GM12891 (cell line): ENCODE results near the gene LGALS4.
A peak's percentile ranks its signal among the peaks of the same experiment; 100 is the strongest.
"Not testable (repeated sequence)": the region's sequence is repeated elsewhere in the genome, so short reads cannot be mapped to it uniquely, and the experiment has no call there.

Source experiments
- DNase-seq: peaks from one replicate; pipeline ENCODE4 v3.0.0; 2011; ENCODE audit warnings: low spot score; ENCODE audit not compliant: insufficient read length
- FAIRE-seq: peaks from 2 replicates; lab custom pipeline; 2011; peaks lifted over from hg19 to GRCh38; lab: Jason Lieb, UNC
- PAX5 ChIP-seq: IDR thresholded peaks from 2 replicates; pipeline ENCODE4 v1.6.1; 2011; ENCODE audit warnings: low read length, moderate library complexity, mild to moderate bottlenecking; ENCODE audit not compliant: insufficient read depth, severe bottlenecking
- POLR2A ChIP-seq: IDR thresholded peaks from 2 replicates; pipeline ENCODE4 v1.6.1; 2011; ENCODE audit warnings: low read depth, low read length, control low read depth
- POLR2AphosphoS5 ChIP-seq: IDR thresholded peaks from 2 replicates; pipeline ENCODE4 v1.6.1; 2011; ENCODE audit warnings: low read depth, low read length, control low read depth
- POU2F2 ChIP-seq: IDR thresholded peaks from 2 replicates; pipeline ENCODE4 v1.6.1; 2011; ENCODE audit warnings: low read depth, mild to moderate bottlenecking, control low read depth, low read length, moderate library complexity
- SPI1 ChIP-seq: IDR thresholded peaks from 2 replicates; pipeline ENCODE4 v1.6.1; 2011; ENCODE audit warnings: low read depth, low read length, control low read depth
- TAF1 ChIP-seq: IDR thresholded peaks from 2 replicates; pipeline ENCODE4 v1.6.1; 2011; ENCODE audit warnings: low read depth, low read length, control low read depth

Gene LGALS4

DNA sequence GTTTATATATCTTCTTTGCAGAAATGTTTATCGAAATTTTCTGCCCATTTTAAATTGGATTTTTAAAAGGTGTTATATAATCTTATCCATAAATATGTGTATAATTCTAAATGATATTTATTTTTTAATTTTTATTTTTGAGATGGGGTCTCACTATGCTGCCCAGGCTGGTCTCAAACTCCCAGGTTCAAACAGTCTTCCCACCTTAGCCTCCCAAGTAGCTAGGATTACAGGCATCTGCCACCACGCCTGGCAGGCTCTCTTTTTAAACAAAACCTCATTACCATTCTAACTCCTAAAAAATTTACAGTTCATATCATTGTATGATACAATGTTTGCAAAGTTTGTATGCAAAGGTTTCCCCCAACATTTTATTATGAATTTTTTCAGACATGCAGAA, 16.6 kb downstream of the LGALS4 start:
- TF ChIP-seq PAX5 (no peak), POLR2AphosphoS5 (no peak)
- DNase-seq (no peak), FAIRE-seq (no peak)

DNA sequence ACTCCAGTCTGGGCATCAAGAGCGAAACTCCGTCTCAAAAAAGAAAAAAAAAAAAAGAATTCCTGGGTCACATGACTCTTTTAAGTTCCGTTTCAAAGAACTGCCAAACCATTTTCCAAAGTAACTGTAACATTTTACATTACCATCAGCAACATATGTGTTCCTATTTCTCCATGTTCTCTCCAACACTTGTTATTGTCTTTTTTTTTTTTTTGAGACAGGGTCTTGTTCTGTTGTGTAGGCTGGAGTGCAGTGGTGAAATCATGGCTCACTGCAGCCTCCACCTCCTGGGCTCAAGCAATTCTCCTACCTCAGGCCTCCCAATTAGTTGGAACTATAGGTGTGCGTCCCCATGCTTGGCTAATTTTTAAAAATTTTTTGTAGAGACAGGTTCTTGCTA, 17.2 kb downstream of the LGALS4 start:
- TF ChIP-seq POLR2AphosphoS5 (no peak), PAX5 (no peak), TAF1 (no peak), POU2F2 (no peak), SPI1 (no peak), POLR2A (no peak)
- no peak for DNase-seq
- no peak for FAIRE-seq

DNA sequence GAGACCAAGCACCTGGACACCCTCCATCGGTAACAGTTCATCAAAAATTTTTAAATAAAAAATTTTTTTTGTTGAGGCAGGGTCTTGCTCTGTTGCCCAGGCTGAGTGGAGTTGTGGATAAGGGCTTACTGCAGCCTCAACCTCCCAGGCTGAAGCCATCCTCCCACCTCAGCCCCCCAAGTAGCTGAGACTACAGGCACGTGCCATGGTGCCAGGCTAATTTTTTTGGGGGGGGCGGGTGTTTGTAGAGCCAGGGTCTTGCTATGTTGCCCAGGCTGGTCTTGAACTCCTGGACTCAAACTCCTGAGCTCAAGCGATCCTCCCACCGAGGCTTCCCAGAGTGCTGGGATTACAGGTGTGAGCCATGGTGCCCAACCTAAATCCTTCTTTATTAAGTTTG, 19.1 kb downstream of the LGALS4 start:
- TF ChIP-seq TAF1 (no peak), POU2F2 (no peak), POLR2AphosphoS5 (no peak), PAX5 (no peak), POLR2A (no peak), SPI1 (no peak)
- FAIRE-seq (no peak), DNase-seq (no peak)

GRCh38 chr19:38793177-38793576, 19.6 kb downstream of the LGALS4 start:
- FAIRE-seq, result peak; percentile 9
- no peak for TF ChIP-seq TAF1
- no peak for TF ChIP-seq POLR2AphosphoS5
- no peak for TF ChIP-seq PAX5
- no peak for TF ChIP-seq POLR2A
- no peak for DNase-seq

DNA sequence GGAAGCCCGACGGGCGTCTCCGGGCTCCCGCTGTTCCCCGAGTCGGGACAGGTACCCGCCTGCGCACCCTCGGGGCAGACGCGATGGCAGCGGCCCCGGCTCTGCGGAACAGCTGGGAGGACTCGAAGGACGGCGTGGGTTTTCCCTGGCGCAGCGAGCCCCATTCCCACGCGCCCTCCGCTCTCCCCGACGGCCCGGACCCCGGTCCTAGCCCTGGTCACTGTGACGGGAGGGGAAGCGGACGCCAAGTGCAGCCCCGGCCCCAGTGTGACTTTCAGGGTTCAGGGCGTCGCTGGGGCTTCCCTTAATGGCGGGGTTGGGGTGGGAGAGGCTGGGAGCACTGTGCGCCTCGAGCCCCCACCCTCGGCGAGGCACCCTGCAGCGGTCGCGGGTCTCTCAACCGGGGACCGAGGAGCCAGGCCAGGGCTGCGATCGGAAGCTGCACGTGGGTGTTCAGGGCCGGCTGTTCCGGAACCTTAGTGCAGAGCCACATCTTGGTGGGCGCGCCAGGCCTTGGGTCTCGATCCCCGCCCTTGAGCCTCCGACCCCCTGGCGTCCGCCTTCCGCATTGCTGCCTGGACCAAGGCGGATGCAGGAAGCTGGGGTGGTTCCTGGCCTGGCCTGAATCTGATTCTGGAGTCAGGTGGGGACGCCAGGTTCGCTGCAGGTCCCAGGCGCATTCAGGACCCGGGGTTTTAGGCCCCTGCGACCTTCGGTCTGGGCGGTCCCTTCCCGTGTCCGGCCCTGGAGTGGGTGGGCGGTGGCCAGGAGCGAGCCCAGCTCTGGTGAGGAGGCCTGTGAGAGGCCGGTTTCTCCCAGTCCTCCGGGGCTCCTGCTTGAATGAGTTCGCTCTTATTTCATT, 20.3 kb downstream of the LGALS4 start:
- no peak for DNase-seq
- TF ChIP-seq POU2F2 (no peak), TAF1 (no peak), POLR2AphosphoS5 (no peak), PAX5 (no peak), POLR2A (no peak), SPI1 (no peak)
- peak; percentile 85 for FAIRE-seq

- peak; percentile 100 for FAIRE-seq
- DNase-seq, result not testable (repeated sequence)
These were observed 21.2 kb downstream of the LGALS4 start for GRCh38 chr19:38791451-38792064.

- FAIRE-seq, DNase-seq: not testable (repeated sequence)
These were observed 22.0 kb downstream of the LGALS4 start for GRCh38 chr19:38790507-38791403.

DNA sequence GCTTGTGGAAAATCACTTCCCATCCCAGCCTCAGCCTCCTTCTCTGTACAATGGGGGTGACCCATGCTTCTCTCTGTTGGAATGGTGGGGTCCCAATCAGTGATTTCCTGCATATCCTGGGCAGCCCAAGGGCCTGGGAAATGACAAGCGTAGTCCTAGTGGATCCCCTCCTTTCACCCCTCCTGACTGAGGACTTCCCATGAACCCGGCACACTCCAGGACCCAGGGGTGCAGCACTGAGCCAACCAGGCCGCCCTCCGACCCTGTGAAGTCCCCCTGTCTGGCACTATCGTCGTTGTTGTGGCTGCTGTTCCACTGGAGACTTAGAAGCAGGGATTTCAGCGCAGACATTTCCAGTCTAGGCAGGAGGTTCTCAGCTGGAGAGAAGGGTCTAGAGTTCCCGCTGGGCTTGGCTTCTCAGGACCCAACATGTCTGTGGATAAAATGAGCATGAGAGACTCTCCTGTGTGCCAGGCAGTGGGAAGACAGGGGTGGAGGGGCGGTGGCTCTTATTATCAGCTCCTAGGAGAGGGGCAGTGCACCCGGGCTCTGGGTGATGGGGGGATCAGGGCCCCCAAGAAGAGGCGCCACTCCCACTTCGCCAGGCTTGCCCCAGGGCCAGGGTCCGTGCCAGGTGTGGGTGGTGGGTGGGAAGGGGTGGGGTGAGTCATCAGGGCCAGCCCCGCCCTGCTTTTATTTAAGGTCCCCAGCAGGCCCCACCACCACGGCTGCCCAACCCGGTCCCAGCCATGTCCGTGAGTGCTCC, 24.1 kb downstream of the LGALS4 start, which contains the start of gene LGALS7B:
Gene LGALS7B, plus strand, starts transcription at position 723 of the 766 bp plus-strand sequence. Its CDS starts 27 bp downstream, at position 750.
- DNase-seq, result no peak
- FAIRE-seq, result no peak
- TF ChIP-seq TAF1, result no peak
- no peak for TF ChIP-seq SPI1
- TF ChIP-seq POLR2A, result no peak
- TF ChIP-seq POU2F2, result no peak
- TF ChIP-seq POLR2AphosphoS5, result no peak
- TF ChIP-seq PAX5, result no peak

- TF ChIP-seq POLR2AphosphoS5 (no peak), PAX5 (no peak), POU2F2 (no peak), SPI1 (no peak), TAF1 (no peak), POLR2A (no peak)
- DNase-seq, result no peak
- no peak for FAIRE-seq
These were observed 26.0 kb downstream of the LGALS4 start for GRCh38 chr19:38786572-38787265.

DNA sequence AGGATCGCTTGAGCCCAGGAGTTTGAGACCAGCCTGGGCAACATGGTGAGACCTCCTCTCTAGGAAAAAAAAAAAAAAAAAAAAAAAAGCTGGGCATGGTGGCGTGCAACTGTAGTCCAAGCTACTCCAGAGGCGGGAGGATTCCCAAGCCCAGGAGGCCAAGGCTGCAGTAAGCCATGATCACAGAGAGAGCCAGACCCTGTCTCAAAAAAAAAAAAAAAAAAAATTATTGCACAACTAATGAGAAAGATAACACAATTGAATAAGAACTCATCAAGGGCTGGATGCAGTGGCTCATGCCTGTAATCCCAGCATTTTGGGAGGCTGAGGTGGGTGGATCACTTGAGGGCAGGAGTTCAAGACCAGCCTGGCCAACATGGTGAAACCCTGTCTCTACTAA, 26.7 kb downstream of the LGALS4 start:
- DNase-seq, FAIRE-seq: not testable (repeated sequence)
